Endometrial microvascular endothelial cells (primary cell): Measurements from ENCODE around the gene SRRM1. TPM values are rescaled to one million over a fixed set of nuclear protein-coding genes. Genes with fewer than 3 reads are reported as not detected.
"Not testable (repeated sequence)": the region's sequence is repeated elsewhere in the genome, so short reads cannot be mapped to it uniquely, and the experiment has no call there.

ENCODE experiments used
- in situ Hi-C: cut with HindIII; loops from 2 replicates; pipeline ENCODE4 v1.10.0; 2017; ENCODE audit warnings: low sequenced_read_pairs, low pct_unique_long_range_greater_than_20kb; ENCODE audit errors: inconsistent ontology term
- total RNA-seq: library from RNA; depleted of rRNA; stranded (reverse); fragments of >200 nt; gene quantifications from one replicate; pipeline ENCODE4 v1.2.3, GENCODE V29; 2015; ENCODE audit errors: inconsistent ontology term

Gene SRRM1
- total RNA-seq, 1 donor from 2014 or later: 38.7 TPM

DNA sequence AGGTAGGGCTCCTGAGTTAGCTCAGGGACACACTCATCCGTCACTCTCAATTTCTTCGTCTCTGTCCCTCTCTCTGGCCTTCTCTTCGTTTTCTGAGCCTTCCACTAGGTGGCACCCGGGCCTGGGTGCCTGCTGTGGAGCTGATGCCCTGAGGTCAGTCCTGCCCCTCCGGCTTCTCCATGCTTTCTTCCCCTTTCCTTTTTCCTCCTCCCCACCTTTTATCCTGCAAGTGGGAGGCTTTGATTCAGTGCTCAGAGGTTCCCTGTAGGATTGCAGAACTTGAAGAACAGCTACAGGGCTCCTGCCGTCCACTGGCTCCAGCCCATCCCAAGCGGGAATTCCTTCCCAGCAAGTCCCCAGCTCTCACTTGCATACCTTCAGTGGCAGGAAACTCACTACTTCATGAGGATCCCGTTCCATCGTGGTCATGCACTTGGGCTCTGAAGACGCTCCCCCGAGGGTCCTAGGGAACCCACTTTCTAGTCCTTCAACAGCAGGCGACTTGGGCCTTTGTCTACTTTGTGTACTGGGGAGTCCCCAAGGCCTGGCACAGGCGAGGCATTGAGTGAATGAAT is 45.6 kb downstream of the SRRM1 start:
- in situ Hi-C loops: no loop called here

DNA sequence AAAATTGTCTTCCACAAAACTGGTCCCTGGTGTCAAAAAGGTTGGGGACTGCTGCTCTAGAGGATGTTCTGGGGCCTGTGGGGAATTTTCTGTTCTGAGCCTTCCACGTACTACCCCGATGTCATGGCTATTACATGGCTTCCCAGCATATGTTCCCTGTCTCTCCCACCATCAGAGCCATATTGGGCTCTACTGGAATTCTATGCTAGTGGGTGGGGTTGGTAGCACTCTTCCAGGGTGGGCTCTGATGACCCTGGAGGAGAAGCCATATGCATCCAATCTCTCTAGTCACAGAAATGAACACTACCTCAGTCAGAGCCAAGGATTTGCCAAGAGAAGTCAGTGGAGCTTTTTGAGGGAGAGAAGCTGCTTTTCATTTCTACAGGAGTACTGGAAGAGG is 47.9 kb downstream of the SRRM1 start:
- in situ Hi-C loops: no loop called here

DNA sequence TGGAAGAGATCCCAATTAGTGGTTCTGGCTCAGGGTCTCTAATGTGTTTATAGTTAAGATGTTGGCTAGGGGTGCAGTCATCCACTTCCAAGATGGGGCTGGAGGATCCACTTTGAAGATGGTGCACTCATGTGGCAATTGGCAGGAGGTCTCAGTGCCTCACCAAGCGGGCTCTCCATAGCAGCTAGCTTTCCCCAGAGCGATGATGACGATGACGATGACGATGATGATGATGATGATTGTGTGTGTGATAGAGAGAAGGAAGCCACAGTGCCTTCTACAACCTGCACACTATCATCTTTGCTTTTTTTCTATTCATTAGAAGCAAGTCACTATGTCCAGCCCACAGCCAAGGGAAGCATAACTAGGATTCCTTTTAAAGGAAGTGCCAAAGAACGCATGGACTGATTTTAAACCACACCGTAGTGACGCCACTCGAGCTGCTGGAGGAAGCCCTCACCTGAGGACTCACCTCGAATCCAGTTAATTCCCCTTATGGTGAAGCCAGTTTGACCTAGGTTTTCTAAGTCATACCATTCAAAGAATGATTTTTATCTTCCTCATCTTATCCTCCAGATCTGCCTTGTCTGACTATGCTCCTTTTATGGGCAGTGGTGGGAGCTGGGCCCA is 49.4 kb downstream of the SRRM1 start:
- in situ Hi-C loops: no loop called here

DNA sequence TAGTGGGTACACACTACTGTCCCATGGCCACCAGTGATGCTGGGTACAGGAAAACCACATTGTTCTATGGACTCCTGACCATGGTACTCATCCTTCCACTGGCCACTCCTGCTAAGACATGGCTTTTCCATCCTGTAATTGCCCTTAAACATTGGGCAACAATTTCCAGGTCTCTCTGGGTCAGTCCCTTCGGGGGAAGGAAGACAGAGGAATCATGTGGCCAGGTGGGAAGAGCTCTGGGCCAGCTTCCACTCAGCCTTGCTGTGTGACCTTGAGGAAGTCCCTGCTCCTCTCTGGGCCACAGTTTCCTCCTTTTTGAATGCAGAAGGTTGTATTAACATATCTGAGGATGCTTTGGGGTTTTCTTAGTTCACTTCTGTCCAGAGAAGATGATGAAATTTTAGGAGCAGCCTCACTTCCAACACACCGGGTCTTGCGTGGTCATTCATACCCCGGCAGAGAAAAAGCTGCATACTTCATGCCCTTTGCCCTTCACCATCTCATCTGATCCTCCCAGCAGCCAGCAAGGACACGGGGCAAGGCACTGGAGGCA is 50.8 kb downstream of the SRRM1 start:
- in situ Hi-C loops: no loop called here

DNA sequence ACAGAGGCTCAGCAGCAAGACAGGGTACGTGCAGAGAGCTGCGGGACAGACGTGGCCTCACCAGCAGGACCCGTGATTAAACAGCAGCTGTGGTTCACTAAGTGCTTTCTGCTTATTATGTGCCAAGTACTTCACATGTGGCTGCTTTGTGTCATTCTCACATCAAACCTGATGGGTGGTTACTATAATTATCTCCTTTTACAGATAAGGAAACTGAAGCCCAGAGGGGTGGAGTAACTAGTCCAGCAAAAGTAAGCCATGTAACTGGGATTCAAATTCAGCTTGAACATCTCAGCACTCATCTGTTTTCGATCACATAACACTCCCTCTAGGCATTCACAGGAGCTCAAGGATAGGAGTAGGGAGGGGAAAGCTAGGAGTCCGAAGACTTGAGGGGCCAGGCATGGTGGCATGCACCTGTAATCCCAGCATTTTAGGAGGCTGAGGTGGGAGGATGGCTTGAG is 51.3 kb downstream of the SRRM1 start:
- in situ Hi-C loops: no loop called here

DNA sequence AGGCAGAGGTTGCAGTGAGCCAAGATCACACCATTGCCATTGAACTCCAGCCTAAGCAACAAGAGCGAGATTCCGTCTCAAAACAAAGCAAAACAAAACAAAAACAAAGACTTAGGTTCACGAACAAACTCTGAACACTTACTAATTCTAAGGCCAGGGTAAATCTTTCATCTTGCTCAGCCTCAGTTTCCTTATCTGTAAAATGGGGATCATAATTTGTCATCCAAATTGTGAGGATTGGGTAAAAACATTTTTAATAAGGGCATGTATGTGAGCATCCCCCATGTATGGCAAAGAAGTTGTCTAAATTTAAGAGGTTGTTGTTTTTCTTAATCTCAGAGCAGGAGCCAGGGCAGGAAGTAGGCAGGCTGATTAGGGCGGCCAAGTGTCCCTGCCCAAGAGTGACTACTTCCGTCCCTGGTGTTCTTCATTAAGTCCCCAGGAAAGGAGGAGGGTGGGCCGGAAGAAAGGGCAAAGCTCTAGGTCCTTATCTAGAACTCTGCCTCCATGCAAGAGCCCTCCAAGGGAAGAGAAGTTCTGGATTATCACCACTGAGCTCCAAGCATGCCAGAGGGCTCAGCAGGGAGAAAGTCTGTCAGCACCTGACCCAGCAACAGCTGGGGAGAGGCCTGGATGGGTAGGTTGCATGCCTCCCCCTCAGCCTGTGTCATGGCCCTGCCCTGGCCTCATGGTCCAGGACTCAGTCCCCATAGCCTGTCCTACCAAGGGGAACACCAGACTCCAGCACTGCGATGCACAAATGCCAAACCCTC is 52.3 kb downstream of the SRRM1 start:
- in situ Hi-C loops: no loop called here

DNA sequence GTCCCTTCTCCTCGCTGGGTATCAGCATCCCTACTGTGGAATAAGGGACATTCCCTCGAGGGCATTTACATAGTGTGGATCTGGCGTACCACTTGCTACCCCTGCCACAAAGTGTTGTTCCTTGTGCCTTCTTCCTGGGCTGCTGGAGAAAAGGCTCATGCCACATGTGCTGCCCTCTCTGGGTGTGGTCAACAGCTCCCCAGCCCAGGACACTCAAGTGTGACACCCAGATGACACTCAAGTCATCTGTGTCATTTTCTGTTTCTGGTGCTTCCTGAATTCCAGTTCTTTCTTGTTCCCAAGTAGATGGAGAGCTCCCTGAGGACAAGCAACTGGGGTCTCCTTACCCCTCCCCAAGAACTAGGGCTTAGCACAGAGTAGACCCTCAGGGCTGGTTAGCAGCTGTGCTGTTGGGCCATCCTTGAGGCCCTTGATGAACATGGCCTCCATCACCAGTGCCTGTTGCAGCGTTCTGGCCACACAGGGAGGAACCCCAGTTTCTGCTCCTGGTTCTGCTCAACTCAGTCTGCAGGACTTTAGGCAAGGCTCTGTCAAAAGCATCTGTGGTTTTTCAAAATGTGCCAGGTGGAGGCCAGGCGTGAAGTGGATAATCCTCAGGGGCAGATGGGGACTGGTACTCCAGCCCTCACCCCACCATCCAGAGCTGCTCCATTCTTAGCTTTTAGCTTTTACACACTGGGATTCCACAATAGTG is 53.1 kb downstream of the SRRM1 start:
- in situ Hi-C loops: no loop called here

DNA sequence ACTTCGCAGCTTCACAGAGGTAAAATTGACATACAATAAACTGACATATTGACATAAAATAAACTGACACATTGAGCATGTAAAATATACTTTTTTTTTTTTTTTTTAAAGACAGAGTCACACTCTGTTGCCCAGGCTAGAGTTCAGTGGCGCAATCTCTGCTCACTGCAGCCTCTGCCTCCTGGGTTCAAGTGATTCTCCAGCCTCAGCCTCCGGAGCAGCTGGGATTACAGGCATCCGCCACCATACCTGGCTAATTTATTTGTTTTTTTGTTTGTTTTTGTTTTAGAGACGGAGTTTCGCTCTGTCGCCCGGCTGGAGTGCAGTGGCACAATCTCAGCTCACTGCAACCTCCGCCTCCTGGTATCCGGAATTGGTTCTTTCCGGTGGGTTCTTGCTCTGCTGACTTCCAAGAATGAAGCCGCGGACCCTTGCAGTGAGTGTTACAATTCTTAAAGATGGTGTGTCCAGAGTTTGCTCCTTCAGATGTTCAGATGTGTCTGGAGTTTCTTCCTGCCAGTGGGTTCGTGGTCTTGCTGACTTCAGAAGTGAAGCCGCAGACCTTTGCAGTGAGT is 53.7 kb downstream of the SRRM1 start:
- in situ Hi-C loops: no loop called here

DNA sequence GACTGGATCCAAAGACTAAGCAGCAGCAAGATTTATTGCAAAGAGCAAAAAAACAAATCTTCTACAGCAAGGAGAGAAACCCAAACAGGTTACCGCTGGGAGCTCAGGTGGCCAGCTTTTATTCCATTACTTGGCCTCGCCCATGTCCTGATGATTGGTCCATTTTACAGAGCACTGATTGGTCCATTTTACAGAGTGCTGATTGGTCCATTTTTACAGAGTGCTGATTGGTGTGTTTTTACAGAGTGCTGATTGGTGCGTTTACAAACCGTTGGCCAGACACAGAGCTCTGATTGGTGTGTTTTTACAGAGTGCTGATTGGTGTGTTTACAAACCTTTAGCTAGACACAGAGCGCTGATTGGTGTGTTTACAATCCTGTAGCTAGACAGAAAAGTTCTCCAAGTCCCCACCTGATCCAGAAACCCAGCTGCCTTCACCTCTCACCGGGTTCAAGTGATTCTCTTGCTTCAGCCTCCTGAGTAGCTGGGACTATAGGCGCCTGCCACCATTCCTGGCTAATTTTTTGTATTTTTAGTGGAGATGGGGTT is 54.4 kb downstream of the SRRM1 start:
- in situ Hi-C loops: not testable (repeated sequence)

DNA sequence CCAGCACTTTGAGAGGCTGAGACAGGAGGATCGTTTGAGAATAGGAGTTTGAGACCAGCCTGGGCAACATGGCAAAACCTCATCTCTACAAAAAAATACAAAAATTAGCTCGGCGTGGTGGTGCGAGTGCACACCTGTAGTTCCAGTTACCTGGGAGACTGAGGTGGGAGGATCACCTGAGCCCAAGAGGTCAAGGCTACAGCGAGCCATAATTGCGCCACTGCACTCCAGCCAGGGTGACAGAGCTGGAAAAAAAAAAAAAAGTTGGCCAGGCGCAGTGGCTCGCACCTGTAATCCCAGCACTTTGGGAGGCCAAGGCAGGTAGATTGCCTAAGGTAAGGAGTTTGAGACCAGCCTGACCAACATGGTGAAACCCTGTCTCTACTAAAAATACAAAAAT is 55.2 kb downstream of the SRRM1 start:
- in situ Hi-C loops: not testable (repeated sequence)

DNA sequence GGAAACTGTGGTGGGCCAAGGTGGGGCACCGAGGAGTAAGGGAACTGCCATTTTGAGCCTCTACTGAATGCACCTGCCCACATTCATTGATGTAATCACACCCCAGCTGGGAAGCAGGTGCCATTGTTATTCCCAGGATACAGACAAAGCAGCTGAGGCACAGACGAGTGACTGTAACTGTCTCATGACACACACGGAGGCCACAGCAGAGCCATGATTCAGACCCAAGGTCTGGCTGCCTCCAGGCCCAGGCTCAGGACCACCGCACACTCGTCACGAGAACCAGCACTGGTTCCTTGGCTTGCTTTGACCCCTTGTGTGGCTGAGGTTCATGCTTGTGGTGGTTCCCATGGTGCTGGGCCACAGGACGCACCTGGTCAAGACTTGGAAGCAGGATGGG is 56.5 kb downstream of the SRRM1 start:
- in situ Hi-C loops: no loop called here

DNA sequence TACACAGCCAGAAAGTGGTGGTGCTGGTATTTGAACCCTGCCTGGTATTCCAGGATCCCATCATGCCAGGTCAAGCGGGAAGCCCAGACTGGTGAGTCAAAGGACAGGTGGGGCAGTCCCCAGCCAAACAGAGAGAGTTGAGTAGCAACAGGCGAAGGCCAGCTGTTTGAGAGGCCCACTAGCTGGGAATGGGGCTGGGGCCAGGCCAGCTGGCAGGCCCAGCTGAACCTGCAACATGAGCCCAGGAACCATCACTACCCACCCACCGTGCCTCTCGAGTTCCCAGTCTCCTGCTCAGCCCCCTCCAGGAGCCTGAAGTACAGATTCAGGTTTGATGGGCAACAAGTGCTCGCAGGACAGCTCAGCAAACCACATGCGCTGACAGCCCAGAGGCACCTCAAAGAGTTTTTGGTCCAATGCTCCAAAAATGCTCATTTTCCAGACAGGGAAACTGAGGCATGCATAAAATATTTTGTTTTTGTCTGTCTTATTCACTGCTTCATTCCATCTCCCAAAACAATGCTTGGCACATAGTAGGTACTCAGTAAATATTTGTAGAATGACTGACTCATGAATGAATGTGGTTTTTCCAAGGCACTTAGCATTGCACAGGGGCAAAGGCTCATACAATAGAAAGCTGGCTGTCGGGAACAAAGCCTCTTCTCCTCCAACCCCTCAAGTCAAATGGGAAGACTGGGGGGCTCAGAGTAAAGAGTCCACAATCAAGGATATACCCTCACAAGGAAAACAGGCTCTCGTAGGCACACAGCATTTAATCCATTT is 59.6 kb downstream of the SRRM1 start:
- in situ Hi-C loops: no loop called here

DNA sequence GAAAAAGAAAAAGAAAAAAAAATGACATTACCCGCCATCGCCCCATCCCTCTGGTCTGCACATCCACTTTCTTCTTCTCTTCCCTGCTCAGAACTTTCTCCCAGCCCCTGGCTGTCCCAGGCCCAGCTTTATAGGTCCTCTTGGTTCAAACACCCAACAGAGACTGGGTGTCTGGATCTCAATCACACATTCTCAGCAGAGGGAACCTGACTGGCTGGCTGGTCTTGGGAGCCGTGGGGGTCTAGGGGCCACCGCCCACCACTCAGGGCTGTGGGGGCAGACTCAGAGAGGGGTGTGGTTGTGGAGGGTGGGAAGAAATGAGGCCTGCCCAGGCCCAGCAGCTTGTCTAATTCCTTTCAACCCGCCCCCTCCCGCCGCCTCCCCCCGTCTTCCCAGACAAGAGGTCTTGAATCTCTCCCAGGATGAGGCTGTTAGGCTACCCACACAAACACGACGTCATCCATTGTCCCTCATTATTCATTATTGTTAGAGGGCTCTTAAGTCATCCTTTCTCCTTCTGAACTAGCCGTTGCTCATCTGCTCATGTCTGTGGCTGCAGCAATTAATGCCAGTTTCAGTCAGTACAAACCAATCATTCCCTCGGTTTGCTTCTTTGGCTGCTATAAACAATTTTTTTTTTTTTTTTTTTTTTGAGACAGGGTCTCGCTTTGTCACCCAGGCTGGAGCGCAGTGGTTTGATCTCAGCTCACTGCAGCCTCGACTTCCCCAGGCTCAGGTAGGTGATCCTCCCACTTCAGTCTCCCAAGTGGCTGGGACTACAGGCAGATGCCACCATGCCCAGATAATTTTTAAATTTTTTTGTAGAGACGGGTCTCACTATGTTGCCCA is 61.5 kb downstream of the SRRM1 start:
- in situ Hi-C loops: no loop called here

DNA sequence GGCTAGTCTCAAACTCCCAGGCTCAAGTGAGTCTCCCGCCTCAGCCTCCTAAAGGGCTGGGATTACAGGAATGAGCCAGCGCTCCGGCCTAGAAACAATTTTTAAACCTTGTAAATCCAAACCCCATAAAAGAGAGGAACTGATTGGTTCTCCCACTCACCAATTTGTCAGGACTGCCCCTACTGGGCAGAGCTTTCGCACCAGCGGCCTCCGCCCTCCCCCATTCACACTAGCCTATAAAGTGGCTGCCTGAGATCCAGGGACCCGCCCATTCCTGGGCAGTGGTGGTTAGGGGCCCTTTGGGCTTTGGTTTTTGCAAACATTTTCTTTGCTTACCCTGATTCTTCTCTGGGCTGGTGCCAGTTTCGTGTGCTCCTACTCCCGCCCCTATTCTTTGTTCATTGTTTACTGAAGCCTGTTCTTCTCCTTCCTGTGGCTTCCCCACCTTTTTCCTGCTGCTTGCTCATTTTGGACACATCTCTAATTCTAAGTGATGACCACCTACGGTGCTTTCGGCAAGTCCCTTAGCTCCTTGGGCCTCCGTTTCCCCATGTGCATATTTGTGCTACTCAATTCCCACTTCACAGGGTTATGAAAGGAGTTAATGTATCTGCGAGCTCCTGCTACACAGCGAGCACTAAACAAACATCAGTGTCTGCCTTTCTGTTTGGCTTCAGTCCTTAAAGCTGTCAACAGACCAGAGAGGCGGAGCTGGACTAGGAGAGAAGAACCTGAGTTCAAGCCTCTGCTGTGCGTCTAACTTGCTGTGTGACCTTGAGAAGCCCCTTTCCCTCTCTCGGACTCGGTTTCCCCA is 62.4 kb downstream of the SRRM1 start:
- in situ Hi-C loops: no loop called here

DNA sequence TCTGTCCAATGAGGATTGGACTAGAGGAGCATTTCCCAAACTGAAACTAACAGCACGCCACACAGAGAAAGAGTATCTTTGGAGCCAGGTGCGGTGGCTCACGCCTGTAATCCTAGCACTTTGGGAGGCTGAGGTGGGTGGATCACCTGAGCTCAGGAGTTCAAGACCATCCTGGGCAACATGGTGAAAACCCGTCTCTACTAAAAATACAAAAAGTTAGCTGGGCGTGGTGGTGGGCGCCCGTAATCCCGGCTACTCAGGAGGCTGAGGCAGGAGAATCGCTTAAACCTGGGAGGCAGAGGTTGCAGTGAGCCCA is 62.9 kb downstream of the SRRM1 start:
- in situ Hi-C loops: not testable (repeated sequence)

DNA sequence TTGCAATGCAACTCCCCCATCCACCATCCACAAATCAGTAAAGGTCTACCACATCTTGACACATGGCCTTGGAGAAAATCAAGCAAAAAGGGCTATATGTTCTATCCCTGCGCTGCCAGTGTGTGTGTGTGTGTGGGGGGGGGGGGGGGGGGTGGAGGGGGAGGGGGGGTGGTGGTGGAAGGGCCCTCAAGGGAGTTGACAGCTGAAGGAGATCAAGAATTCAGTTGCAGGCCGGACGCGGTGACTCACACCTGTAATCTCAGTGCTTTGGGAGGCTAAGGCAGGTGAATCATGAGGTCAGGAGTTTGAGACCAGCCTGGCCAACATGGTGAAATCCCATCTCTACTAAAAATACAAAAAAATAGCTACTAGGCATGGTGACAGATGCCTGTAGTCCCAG is 64.6 kb downstream of the SRRM1 start:
- in situ Hi-C loops: no loop called here

DNA sequence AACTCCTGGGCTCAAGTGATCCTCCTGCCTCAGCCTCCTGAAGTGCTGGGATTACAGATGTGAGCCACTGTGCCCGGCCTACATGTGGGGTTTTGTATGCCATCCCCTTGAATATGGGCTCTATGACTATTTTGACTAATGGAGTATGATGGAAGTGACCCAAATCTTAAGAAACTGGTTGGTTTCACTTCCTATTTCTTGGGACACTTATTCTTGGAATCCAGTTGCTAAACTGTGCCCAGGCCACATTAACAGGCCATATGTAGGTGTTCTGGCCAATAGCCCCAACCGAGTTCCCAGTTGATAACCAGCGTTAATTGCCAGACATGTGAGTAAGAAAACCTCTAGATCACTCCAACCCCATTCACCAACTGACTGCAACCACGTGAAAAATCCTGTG is 65.8 kb downstream of the SRRM1 start:
- in situ Hi-C loops: no loop called here
